Spleen (tissue), 7 donors: ENCODE data around the gene GAB2.

ENCODE experiments used
- POLR2A ChIP-seq, 3 donors: fragments of 450-650 bp; IDR thresholded peaks; one replicate each; pipeline ENCODE4 v1.5.1; 2017; ENCODE audit warnings: antibody characterized with exemption in 3 of 3, mild to moderate bottlenecking in 1 of 3
- POLR2AphosphoS5 ChIP-seq, 3 donors: sonication (generic); formaldehyde crosslinking; IDR thresholded peaks; one replicate each; pipeline ENCODE4 v1.5.1; 2017; ENCODE audit warnings: antibody characterized with exemption in 3 of 3
- TF ChIP-seq, protein P1 (sequence below), 11 experiments: fragments of 200-600 bp in 7 of 11; fragments of 450-650 bp in 4 of 11; sonication (generic) in 4 of 11; IDR thresholded peaks in 8 of 11; conservative IDR thresholded peaks in 3 of 11; 1 replicate in 7 of 11; 2 replicates in 4 of 11; pipeline versions ENCODE4 v1.4.0 to v1.8.0; 2016 to 2021; ENCODE audit warnings: antibody characterized with exemption in 11 of 11, inconsistent platforms in 4 of 11, mild to moderate bottlenecking in 1 of 11
- donor health status: DM: no; HTN: no; CAD: no; lungs with moderate emphysema.
- donor health status: DM: no; HTN: no; CAD: no.
- donor health status: DM: no; HTN: no; CAD: no.

DNA sequence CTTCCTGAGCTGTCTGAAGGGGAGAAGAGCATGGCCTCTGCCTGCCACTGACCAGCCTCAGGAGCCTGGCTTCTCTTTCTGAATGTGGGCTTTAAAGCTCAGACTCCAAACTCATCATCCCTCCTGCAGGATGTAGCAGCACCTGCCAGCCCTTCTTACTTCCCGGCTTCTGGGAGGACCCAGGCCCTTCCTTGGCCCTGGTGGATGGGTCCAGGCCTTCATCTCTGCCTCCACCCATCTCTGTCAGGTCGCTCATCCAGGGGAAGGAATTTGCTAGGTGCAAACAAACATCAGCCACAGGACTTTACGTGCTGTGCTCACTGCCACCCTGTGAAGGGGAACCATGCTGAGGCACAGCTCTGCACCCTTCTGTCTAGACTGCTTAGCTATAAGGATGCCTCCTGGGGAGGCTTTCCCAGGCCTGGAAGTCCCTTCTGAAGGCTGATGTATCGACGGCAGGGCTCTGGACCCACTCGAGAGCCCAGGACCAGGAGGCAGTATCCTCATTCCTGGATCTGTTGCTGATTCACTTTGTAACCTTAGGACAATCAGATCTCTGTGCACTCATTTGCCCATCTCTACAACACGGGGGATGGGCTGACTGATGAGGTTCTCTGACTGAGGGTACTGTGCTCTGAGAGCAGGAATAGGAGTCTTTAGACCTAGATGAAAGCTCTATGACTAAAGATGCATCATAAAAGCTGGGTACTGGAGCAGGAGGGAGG, 198.0 kb downstream of the GAB2 start:
- TF ChIP-seq, protein P1, sequence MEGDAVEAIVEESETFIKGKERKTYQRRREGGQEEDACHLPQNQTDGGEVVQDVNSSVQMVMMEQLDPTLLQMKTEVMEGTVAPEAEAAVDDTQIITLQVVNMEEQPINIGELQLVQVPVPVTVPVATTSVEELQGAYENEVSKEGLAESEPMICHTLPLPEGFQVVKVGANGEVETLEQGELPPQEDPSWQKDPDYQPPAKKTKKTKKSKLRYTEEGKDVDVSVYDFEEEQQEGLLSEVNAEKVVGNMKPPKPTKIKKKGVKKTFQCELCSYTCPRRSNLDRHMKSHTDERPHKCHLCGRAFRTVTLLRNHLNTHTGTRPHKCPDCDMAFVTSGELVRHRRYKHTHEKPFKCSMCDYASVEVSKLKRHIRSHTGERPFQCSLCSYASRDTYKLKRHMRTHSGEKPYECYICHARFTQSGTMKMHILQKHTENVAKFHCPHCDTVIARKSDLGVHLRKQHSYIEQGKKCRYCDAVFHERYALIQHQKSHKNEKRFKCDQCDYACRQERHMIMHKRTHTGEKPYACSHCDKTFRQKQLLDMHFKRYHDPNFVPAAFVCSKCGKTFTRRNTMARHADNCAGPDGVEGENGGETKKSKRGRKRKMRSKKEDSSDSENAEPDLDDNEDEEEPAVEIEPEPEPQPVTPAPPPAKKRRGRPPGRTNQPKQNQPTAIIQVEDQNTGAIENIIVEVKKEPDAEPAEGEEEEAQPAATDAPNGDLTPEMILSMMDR (IDR thresholded peaks at IDR 0.05 in 8 of 11, conservative IDR thresholded peaks at IDR 0.05 in 3 of 11): no peak
- no peak for TF ChIP-seq POLR2AphosphoS5 (IDR thresholded peaks at IDR 0.05)
- TF ChIP-seq POLR2A (IDR thresholded peaks at IDR 0.05): no peak
